GM19467 (cell line): Measurements from ENCODE around the gene SSH3.
"Not testable (repeated sequence)": the region's sequence is repeated elsewhere in the genome, so short reads cannot be mapped to it uniquely, and the experiment has no call there.

Experiments used
- ATAC-seq: cut with Tn5 transposase; IDR thresholded peaks from one replicate; pipeline ENCODE4 v1.9.1; 2021; ENCODE audit warnings: mild to moderate bottlenecking, moderate library complexity; ENCODE audit not compliant: unreplicated experiment

The SSH3 gene, protein sequence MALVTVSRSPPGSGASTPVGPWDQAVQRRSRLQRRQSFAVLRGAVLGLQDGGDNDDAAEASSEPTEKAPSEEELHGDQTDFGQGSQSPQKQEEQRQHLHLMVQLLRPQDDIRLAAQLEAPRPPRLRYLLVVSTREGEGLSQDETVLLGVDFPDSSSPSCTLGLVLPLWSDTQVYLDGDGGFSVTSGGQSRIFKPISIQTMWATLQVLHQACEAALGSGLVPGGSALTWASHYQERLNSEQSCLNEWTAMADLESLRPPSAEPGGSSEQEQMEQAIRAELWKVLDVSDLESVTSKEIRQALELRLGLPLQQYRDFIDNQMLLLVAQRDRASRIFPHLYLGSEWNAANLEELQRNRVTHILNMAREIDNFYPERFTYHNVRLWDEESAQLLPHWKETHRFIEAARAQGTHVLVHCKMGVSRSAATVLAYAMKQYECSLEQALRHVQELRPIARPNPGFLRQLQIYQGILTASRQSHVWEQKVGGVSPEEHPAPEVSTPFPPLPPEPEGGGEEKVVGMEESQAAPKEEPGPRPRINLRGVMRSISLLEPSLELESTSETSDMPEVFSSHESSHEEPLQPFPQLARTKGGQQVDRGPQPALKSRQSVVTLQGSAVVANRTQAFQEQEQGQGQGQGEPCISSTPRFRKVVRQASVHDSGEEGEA

DNA sequence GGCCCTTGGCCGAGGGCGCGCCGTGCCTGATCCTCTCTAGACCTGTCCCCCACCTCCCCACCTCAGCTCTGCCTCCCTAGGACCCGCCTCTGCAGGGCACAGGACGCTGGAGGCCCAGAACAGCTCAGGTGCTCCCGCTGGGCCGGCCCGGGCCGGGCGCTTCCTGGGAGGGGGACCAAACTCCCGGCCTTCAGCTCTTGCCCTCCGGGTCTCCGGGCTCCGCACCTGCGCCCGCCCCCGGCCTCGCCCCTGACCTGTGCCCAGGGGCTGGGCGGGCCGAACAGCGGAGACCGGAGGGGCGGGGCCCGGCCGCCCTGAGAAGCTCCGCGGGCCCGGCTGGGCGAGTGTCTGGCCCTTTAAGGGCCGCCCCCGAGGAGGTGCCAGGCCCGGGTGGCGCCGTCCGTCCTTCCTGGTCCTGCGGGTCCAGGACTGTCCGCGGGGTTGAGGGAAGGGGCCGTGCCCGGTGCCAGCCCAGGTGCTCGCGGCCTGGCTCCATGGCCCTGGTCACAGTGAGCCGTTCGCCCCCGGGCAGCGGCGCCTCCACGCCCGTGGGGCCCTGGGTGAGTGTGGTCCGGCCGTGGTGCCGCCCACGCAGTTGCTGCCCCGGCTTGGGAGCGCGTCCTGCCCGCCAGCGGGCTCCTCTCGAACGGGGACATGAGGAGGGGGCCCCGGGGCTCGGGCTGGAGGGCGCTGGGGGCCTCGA is at the start of gene SSH3:
TSS of gene SSH3 (plus strand) at position 399 of the 703 bp plus-strand sequence. CDS start at position 495, 96 bp downstream.
- no peak for ATAC-seq

DNA sequence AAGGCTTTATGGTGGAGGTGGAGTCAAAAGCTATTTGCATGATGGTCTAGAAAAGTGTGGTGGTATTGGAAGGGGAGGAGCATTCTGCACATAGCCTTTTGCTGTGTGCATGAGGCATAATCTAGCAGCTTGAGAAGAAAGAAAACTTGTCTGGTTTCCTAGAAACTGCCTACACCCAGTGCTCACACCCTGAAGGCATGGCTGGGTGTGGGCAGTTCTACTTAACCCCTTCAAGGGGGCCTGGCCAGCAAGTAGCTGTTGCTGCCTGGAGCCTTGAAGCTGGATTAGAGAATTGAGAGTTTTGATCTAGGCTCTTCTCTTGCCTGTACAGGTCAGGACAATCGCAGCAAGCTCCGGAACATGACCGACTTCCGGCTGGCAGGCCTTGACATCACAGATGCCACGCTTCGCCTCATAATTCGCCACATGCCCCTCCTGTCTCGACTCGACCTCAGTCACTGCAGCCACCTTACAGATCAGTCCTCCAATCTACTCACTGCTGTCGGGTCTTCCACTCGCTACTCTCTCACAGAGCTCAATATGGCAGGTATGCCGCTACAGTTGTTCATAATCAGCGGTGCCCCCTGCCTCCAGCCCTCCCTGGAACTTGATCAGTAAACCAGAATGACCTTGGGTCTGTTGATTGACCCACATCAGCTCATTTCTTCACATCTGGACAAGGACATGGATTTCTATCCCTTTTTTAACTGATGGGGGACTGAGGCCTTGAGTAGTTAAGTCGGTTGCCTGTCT is 49.3 kb upstream of the SSH3 start:
- no peak for ATAC-seq

DNA sequence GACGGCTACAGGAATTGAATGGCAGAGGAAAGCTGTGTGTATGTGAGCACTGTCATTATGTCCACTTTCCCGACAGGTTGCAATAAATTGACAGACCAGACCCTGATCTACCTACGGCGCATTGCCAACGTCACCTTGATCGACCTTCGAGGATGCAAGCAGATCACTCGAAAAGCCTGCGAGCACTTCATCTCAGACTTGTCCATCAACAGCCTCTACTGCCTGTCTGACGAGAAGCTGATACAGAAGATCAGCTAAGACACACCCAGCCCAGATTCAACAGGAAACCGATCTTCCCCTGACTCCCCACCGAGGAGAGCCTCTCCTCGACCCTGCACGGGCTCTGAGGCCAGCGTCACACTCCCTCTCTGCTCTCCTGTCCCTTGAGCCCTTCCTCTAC is 48.5 kb upstream of the SSH3 start:
- ATAC-seq = no peak

DNA sequence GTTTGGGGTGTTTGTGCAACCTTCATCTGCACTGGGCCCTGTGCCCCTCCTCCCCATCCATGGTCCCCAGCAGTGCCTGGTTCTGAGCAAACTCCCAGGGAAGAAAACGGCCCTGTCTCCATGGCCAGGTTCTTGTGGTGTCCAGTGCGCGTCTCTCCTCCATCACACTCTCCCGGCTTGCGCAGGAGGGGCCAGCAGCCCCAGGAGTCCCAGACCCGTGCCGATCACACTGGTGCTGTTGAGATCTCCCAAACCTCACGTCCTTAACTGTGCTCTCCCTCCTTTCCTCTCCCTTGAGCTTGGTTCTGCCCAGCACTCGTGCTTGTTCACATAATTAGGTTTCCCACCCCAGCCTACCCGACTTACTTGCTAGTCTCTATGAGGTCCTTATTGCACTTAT is 48.0 kb upstream of the SSH3 start:
- ATAC-seq = no peak

DNA sequence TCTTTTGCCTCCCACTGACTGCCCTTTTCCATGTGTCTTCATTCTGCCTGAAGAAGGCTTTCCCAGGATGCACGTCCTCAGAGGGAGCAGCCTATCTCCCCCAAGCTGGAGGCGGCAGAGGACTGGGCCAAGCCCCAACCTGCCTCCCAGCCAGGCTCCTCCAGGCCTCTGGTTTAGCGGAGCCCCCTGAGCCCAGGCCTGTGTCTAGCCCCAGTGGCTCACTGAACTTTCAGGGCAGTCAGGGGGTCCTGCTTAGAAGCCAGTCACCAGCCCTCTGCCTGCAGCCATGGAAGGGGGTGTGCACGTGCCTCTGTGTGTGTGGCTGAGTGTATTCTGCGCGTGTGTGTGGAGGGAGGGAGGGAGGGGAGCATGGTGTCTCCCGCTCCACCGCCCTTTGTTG is 47.5 kb upstream of the SSH3 start:
- ATAC-seq = no peak

DNA sequence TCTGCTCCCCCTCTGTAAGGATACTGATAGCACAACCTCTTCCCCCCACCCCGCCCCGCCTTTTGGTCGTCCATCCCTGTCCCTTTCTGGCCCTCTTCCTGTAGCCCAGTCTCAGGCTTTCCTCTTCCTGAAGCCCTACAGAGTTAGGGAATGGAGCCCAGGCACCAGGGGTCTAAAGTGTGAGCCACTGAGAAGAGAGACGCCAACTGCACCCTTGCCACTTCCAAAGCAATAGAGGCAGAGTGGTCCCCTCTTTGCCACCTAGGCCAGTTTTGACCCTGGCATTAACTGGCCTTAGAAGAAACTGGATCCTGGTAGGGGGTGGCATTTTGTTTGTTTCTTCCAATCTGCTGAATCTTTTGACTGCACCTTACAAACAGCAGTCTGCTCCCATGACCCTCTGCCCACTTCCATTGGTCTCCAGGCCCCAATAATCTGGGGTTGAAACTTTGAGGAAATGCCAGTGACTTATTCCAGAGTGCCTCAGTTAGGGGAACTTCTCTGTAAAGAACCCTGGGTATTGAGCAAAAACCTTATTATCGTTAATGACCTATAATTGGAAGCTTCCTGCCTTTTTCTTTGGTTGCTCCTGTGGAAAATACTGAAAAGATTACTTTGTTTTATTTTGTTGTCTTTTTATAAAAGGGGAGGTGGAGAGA is 46.7 kb upstream of the SSH3 start:
- ATAC-seq = no peak

DNA sequence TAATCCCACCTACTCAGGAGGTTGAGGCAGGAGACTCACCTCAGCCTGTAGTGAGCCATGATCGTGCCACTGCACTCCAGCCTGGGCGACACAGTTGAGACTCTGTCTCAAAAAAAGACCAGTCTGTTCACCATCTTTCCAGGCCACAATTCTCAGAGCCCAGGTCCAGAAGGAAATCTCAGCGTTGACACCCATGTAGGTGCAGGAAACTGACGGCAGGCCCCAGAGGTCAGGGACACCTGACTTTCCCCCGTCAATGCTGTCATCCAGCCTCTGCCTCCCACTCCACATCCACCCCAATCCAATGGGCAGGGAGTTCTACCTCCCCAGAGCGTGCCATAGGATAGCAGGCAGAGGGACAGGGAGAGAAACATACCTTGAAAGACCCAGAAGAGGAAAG is 42.9 kb upstream of the SSH3 start:
- no peak for ATAC-seq

DNA sequence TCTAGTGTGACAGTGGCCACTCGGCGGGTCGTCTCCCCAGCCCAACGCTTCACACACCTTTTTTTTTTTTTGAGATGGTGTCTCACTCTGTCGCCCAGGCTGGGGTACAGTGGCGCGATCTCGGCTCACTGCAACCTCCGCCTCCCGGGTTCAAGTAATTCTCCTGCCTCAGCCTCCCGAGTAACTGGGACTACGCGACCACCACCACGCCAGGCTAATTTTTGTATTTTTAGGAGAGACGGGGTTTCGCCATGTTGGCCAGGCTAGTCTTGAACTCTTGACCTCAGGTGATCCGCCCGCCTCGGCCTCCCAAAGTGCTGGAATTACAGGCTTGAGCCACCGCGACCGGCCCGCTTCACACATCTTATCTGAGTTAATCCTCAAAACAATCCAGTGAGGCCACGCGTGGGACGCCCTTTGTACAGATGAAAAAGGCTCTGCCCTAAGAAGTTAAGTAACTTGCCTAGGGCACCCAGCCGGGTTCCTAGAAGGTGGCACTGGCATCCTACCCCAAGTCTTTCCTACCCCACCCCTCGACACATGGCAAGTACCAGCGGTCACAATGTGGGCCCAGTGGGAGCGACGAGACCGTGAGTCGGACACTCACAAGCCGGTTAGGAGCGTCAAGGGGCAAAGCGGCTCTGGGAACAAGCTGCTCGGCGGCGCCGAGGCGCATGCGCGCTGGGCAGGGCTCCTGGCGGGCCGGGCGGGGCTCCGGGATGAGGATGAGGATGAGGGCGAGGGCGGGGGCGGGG is 42.3 kb upstream of the SSH3 start:
- not testable (repeated sequence) for ATAC-seq

DNA sequence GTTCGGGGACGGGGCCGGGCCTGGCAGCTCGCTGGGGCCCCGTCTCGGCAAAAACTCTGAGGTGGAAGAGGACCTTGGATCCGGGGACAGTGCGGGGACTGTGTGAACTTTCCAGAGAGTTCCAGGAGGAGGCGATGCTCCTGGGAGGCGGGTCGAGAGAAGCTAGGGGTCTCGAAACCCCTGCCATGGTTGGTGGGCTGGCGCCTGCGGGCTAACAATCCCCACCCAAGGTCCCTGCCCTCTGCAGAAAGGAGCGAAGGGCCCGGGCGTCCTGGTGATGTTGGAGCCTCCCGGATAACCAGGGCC is 41.7 kb upstream of the SSH3 start:
- ATAC-seq = no peak

DNA sequence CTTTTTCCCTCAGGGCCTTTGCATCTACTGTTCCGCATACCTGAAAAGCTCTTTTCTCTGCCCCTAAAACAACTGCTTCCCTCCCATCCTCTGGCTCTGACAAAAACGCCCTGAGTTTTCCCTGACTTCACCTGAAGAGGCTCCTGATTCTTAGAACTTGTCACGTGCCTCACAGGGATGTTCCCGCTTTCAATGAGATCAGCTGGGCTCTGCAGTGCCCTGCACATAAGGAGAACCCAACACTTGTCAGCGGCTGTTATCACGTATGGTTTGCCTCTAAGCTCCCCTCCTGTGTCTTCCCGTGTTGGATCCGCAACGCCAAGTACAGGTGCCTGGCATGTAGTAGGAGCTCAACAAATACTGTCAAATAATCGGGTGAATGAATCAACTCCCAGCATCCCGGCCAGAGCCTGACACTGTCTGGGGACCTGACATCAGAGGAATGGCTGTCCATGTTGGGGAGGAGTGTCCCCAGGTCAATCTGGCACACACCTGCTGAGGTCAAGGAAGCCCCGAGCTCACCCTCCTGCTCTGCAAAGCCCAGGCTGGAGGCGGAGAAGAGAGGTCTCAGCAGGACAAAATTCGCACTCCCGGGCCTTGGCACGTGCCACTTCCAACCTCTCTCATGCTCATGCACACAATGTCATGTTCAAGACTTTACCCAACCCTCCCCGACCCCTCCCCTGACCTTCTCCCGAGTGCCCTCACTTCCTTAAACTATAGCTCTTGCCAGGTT is 41.2 kb upstream of the SSH3 start:
- ATAC-seq = no peak

DNA sequence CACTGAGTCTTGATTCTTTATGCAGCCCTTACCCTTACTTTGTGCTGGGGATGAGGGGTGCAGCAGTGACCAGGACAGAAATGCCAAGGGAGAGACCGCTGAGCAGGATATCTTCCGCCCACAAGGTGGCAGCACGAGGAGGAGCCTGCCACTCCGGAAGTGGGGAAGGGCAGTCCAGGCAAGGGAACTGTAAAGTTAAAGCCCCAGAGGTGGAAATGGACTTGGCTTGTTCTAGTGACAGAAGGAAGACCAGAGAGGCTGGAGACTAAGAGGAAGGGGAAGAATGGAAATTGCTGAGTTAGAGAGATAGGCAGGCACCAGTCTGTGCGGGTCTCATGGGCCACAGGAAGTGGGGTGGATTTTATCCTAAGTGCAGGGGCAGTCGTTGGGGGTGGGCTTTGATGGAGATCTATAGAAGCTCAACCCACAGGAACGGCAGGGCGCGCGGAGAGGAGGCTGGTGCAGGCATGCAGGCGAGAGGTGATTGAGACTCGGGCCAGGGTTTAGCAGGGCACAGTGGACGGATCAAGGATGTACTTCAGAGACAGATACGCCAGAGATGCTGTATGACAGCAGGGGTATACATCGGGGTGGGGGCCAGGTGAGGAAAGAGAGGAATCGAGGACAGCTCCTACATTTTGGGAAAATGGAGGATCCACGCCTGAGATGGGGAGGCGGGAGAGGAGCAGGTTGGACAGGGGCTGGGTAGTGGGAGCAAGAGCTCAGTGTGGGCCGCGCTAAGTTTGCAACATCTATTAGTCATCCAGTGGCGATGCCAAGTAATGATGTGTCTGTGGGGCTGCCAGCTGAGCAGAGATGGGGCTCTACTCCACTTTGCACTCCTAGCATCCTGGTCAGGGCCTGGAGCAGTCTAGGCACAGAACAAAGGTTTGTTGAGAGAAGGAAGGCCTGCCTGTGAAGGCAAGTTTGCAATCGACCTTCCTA is 40.3 kb upstream of the SSH3 start:
- no peak for ATAC-seq

DNA sequence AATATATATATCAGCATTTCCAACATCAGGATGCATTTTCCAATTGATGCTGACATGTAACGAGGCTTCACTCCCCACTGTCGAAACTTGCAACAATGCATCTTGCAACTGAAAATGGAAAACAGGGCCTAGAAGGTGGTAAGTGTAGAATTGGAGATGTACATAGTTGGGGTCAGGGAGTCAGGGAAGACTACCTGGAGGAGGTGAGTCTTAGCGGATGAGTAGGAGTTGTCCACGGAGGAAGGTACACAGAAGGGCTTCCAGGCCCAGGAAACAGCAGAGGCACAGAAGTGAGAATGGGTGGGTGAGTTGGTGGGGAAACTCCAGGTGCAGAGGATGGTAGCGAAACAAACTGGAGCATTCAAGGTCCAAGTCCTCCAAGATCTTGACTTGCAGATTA is 39.1 kb upstream of the SSH3 start:
- ATAC-seq = no peak

DNA sequence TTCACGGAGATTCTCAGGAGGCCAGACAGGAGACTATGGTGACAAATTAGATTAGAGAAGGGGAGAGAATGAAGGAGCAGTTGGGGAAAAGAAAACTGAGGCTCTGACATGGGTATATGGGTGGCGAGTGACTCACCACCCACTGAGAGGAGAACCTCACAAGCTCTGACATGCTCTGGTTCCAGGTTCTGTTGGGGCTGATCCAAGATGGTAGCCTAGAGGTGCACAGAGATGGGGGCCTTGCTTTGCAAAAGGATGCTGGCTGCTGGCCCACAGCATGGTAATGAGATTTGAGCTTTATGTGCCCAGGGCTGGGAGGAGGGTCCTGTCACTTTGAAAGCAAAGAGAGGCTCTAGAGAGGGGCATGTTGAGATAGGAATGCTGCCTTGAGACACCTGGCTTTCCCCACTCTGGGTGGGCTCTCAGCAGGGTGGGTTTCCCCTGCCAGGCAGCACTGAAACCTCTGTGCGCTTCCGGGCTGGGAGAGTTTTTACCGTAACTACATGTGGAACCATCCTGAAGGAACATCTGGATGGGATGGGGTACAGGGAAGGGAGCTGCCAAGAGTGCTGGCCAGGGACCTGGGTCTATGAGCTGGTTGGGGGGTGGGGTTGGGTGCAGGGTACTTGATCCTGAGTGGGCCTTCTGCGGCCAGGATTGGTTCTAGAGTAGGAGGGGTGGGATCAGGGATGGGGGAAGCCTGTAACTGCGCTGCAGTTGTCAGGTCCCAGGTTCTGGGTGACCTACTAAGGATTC is 38.3 kb upstream of the SSH3 start:
- ATAC-seq = no peak

DNA sequence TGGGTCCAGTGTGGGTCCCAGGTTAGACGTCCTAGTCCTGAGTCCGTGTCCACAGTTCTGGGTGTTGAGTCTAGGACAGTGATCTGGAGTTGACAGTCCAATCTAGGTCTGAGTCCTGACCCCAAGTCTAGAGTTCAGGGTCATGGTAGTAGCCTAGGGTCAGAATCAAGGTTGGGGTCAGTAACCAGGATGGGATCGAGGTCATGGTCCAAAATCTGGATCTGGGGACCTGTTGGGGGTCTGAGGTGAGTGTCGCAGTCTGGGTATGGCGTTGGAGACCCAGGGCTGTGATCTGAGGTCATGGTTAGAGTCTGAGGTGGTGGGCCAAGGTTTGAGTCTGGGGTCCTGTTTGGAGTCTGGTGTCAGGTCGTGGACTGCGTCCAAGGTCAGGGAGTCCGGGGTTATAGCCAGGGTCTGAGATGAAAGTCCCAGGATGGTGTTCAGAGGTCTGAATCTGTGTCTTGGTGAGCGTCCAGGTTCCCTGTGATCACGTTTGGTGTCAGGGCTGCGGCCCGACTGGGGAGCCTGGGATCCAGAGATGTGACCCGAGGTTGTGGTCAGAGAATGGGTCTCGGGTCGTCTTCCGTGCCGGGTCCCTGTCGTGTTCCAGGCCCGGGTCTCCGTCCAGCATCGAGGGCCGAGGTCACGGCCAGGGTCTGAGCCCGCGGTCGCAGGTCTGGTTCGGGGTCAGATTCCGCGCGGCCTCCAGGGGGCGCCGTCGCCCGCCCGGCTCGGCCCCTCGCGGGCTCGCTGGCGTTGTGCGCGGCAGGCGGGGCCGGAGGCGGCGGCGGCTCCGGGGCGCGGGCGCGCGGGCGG is 37.5 kb upstream of the SSH3 start:
- ATAC-seq = no peak

DNA sequence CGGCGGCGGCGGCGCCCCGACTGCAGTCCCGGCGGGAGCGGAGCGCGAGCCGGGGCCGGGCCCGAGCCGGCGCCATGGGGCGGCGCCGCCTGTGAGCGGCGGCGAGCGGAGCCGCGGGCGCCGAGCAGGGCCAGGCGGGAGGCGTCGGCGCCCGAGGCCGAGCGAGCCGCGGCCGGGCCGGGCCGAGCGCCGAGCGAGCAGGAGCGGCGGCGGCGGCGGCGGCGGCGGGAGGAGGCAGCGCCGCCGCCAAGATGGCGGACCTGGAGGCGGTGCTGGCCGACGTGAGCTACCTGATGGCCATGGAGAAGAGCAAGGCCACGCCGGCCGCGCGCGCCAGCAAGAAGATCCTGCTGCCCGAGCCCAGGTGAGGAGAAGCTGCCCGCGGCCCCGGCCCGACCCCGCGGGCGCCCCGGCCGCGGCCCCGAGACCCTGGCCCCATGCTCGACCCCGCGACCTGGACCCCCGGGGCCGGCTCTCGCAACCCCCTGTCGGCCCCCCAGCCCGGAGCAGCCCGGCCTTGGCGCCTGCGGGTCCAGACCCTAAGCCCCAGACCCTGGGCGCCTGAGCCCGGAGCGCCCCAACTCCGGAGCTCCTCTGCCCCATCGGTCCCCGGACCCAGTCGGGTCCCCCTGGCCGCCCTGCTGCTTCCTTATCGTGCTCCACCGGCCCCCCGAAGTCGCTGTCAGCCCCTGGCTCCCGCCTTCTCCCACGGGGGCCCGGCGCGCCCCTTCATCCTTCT is 36.7 kb upstream of the SSH3 start, which contains the start of gene GRK2:
TSS of gene GRK2 (plus strand) at position 25 of the 739 bp plus-strand sequence. CDS start at position 252, 227 bp downstream.
- no peak for ATAC-seq
